GM12801 (cell line): ENCODE measurements around the gene HIPK2.

Experiments used
- TF ChIP-seq, protein P1 (sequence below): IDR thresholded peaks from one replicate; pipeline ENCODE4 v1.5.1; 2011; ENCODE audit warnings: control low read depth; ENCODE audit not compliant: insufficient read length; ENCODE audit errors: extremely low read depth

The HIPK2 gene

DNA sequence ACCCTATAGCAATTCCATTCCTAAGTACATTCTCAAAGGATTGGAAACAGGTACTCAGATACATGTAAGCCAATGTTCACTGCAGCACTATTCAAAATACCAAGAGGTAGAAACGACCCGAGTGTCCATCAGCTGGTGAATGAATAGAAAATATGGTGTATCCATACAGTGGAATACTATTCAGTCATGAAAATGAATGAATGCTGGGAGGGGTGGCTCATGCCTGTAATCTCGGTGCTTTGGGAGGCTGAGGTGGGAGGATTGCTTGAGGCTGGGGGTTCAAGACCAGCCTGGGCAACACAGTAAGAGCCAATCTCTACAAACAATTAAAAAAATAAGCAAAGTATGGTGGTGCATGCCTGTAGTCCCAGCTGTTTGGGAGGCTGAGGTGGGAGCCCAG is 191.5 kb downstream of the HIPK2 start:
- TF ChIP-seq, protein P1, sequence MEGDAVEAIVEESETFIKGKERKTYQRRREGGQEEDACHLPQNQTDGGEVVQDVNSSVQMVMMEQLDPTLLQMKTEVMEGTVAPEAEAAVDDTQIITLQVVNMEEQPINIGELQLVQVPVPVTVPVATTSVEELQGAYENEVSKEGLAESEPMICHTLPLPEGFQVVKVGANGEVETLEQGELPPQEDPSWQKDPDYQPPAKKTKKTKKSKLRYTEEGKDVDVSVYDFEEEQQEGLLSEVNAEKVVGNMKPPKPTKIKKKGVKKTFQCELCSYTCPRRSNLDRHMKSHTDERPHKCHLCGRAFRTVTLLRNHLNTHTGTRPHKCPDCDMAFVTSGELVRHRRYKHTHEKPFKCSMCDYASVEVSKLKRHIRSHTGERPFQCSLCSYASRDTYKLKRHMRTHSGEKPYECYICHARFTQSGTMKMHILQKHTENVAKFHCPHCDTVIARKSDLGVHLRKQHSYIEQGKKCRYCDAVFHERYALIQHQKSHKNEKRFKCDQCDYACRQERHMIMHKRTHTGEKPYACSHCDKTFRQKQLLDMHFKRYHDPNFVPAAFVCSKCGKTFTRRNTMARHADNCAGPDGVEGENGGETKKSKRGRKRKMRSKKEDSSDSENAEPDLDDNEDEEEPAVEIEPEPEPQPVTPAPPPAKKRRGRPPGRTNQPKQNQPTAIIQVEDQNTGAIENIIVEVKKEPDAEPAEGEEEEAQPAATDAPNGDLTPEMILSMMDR: no peak

DNA sequence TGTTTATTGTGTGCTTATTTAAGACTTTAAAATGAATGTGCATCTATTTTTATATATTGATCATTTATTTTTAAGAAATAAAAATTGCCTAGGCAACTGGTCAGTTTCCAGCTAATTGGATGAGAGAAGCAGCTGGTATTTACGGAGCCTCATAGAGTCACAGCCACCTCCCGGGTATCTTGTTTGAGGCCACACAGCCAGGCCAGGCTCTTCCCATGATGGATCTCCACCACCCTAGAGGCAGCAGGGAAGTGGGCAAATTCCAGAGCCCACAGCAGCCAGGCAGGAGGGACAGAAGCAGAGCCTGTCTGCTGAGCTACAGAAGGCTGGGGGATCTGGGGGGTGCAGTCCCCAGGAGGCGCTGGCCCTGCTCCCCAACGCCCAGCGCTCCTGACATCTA is 192.8 kb downstream of the HIPK2 start:
- TF ChIP-seq, protein P1: no peak

DNA sequence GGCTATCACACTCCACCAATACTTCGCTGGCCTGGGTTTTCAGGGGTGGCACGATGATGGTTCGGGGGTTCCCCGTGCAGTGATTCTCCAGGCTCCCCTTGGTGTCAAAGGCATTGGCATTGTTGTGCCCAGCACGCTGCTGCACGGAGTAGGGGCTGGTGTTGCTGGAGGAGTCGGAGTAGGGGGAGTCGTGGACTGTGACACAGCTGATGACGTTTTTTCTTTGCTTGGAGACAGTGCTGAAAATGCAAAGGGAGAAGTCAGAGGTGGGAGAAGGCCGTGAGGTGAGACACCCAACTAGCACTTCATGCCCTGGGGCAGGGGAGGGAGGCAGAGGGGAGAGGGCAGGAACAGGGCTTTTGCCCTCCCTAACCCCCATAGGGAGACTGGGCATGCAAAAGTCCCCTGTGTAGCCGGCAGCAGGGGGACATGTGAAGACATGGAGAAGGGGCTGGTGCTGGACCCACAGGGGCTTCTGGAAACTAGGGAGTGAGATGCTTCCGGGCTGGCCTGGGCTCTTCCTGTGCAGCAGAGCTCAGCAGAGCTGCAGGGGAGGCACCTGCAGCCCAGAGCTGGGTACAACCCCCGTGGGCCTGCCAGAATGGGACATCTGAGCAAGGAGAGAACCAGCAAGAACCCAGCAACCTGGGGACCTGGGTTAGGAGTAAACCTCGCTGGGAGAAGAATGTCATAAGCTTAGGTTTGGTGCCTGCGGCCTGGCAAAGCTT is 193.8 kb downstream of the HIPK2 start:
- TF ChIP-seq, protein P1: no peak

DNA sequence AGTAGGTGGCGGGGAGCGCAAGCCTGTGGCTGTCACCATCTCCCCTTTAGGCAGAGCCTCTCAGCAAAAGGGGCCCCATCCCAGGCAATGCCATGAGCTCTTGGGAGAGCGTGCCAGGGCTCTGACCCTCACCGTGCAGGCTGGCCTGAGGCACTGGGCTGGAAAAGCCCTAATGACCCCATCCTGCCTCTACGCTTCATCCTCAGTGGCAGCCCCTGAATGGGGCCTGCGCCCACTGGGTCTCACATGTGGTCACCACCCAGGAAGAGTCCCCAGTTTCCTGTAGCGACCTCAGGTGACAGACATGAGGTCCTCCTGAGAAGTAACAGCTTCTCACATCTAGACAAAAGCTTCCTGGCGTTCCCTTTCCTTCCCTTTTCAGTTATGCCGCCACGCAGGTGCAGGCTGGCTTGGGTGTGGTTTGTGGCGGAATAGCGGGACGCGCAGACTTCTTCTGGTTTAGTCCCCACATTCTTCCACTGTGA is 195.1 kb downstream of the HIPK2 start:
- TF ChIP-seq, protein P1: no peak

DNA sequence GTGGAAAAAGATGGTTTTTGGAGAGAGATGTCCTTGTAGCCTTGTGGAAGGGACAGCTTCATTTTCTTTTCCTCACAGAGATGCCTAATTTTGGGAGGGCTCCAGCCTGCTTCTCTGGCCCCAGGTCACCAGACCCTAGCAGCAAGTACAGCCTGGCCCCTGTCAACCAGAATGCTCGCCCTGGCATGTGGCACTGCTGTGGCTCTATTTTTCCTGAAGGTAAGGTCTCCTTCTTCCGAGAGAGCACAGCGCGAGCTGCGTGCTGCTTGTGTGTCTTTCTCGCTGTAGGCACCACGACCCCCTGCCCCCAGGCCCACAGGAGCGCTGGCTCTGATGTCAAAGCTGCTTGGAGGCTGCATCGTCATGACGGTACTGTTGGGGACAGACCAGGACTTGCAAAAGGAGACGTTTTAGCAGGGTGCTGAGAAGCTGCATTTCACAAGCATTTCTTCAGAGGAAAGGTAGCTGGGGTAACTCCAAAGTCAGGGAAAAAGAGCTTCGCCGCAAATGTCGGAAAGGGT is 195.6 kb downstream of the HIPK2 start:
- TF ChIP-seq, protein P1: no peak

DNA sequence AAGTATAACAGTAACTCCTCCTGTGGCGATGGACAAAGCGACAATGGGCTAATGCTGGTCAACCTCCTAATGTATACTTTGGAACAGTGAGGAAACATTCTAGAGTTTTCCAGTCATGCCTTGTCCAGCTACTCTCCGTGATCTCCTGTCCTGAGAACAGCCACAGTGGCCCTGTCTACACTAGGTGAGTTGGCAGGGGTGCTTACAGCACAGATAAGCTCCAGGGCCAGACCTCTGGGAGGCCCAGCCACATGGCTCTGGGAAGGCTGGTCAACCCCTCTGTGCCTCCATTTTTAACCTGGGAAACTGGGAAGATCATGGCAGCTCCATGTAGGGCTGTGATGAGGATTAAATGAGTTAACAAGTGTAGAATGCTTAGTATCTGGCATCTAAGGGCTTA is 197.4 kb downstream of the HIPK2 start:
- TF ChIP-seq, protein P1: no peak

DNA sequence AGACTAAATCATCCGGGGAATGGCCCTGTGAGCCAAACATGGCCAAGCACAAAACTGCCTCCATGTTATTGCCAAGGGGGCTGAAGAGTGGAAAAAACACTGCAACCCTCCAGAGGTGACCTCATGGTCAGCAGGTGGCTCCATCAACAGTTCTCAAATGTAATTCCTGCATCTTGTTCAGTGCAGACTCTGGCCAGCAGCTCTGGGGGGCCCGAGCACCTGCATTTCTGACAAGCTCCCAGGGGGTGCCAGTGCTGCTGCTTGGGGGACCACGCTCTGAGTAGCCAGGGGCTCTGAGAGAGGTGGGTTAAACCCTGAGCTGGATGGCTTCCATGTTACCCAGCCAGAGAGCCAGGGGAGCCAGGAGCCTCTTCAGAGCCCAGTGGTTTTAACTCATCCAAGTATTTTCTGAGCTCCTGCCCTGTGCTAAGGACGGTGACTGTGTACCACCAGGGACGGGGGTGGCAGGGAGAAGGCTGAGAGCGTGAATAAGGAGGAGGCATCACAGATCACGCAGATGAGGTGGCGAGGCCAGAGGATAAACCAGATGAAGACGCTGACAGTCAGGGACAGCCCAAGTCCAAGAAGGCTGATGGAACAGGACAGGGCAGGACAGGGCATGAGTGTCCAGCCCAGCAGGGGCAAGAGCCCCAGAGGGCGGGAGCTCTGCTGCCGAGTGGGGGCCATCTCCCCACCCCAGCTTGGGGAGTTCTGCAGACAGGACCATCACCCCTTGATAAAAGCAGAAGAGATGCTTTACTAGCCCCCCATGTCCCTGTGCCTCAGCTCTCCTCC is 201.4 kb downstream of the HIPK2 start:
- TF ChIP-seq, protein P1: no peak
